CD4-positive, alpha-beta T cell treated with Interleukin-6 at 100 ng/mL for 8 hours (primary cell): ENCODE results near the gene ZNF273.
"Not testable (repeated sequence)": the region's sequence is repeated elsewhere in the genome, so short reads cannot be mapped to it uniquely, and the experiment has no call there.

Experiments
- DNase-seq: peaks from one replicate; pipeline ENCODE4 v3.0.0-alpha.2; 2020; ENCODE audit warnings: mixed read lengths, low spot score

ZNF273 gene

DNA sequence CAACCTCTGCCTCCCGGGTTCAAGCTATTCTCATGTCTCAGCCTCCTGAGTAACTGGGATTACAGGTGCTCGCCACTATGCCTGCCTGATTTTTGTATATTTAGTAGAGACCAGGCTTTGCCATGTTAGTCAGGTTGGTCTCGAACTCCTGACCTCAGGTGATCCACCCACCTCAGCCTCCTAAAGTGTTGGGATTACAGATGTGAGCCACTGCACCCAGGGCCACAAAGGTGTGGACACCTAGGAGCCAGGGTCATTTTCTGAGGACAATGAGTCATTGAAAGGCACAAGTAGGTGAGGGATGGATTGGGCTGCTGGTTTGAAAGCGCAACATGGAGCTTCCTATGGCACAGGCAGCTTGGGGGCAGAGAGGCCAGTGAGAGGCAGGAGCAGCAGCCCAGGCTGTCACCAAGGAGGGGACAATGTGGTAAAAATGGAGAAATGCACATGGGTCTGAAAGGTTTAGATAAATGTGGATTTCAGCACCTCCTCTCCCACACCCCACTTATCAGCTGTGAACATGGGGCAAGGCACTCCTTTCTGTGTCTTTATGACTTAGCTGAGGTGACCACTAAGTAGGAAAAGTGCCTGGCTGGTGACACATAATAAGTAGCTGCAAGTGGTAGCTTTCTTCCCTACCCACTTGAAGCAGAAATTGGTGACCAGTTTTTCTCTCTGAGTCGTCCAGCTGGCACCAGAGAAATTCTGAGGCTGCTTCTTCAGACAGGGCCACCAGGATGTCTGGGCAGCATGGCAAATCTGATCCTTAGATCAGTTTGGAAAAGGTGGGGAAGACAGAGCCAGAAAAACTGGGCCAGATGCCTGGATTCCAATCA is 41.8 kb downstream of the ZNF273 start:
- DNase-seq = not testable (repeated sequence)

DNA sequence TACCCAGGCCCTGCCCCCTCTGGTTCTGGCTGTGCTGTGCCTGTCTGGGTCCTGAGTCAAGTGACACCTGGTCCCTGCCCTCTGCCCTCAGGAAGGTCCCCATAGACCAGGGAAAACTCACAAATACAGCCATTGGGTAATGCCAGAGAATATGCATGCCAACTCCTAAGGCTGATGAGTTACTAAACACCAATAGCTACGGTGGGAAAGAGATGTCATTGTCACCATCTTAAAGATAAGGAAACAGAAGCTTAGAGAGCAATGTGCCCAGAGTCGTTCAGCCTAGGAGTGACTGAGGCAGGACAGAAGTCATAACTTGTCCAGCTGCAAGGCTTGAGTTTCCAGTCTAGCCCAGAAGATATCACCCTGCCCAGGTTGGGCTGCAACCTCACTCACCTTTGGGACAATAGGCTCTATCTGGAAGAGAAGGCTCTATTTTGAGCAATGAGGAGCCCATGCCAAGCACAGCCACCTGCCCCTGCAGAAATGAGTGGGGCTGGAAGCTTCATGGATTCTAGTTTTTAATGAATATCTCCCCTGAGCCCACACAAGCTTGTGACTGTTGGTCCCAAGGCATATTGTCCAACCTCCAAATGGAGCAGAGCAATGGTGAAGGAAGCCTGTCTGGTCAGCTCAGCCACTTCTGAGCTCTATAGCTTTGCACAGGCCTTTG is 42.6 kb downstream of the ZNF273 start:
- no peak for DNase-seq

DNA sequence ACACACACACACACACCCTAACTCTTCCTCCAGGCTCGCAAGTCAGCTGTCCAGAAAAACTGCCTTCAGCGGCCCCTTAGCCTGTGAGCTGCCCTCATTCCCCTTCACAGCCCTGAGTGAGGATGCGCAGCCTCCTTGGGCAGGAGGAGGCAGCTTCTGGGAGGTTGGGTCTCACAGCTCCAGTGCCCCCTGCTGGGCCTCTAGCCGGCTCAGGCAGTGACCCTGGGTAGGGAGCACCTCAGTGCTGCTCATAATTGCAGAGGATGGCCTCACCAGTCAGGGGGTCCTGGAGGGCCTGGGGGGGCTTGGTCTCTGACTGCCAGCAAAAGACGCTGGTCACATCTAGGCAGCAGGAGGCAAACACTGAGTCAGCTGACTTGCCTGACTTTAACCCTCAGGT is 43.7 kb downstream of the ZNF273 start:
- no peak for DNase-seq

DNA sequence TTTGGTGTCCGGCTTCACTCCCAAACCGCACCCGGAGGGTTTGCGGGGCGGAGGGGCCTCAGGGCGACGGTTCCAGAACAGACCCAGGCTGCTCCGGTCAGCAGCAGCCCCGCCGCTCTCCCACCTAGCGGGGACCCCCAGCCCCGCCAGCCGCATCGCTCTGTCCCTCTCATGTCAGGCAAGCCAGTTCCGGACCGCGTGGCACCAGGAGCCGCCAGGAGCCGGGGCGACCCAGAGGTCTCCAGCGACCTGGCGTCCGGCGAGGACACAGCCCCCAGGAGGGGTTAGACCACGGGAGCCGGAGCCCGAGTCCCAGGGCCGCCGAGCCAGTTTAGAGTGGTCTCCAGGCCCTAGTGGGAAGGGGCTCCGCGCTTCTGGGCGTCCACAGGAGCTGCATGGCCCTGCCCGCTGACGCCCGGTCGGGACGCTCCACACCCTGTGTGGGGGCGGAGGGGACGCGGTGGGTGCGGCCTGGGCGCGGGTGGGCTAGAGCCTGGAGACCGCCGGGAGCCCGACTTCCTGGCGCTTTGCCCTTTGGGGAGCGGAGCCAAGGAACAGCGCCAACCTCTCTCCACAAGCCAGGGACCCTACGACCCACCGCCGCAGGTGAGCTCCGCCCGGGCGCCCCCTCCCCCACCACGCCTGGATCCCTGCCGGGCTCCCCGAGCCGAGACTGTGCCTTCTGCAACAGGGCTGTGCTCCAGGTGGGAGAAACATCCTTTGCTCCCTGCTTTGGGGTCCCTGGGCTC is 44.4 kb downstream of the ZNF273 start:
- DNase-seq = no peak

DNA sequence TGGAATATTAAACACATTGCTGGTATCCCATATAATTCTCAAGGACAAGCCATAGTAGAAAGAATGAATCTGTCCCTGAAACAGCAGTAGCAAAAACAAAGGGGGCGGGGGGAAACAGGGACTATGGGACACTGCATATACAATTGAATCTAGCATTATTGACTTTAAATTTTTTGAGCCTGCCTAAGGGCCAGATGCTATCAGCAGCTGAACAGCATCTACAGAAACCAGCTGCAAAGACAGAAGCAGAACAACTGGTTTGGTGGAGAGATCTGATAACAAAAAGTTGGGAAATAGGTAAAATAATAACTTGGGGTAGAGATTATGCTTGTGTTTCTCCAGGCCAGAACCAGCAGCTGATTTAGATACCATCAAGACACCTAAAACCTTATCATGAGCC is 45.7 kb downstream of the ZNF273 start:
- not testable (repeated sequence) for DNase-seq

DNA sequence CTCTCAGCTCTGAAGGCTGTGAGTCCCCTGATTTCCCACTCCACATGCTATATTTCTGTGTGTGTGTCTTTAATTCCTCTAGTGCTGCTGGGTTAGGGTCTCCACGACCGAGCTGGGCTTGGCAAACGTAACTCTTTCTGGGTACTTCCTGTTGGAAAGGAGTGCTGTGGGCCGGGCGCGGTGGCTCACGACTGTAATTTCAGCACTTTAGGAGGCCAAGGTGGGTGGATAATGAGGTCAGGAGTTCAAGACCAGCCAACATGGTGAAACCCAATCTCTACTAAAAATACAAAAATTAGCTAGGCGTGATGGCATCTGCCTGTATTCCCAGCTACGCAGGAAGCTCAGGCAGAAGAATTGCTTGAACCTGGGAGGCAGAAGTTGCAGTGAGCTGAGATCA is 47.6 kb downstream of the ZNF273 start:
- not testable (repeated sequence) for DNase-seq

DNA sequence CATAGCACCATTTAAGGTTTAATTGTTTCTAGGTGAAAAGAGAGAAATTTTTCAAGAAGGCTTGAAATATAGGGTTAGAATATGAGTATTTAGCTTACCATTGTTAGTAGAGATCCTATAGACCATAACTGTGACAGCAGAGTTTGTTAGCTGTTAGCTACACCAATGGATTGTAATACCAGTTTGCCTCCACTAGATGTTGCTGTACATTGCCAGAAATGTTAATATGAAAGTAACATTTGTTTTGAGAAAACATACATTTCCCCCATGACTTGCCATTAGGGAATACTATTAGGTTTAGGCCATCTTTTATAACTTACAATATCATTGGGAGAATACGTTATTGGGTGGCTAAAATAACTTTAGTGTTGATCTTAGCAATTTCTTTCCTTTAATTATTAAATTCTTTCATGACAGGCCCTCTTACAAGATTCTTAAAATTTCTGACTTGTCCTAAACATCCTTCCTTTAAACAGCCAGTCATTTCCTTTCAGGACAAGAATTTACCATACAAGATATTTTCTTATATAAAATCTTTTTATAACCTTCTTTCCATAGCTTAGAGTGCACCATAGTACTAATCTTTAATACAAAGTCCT is 48.3 kb downstream of the ZNF273 start:
- DNase-seq = peak; percentile 44

DNA sequence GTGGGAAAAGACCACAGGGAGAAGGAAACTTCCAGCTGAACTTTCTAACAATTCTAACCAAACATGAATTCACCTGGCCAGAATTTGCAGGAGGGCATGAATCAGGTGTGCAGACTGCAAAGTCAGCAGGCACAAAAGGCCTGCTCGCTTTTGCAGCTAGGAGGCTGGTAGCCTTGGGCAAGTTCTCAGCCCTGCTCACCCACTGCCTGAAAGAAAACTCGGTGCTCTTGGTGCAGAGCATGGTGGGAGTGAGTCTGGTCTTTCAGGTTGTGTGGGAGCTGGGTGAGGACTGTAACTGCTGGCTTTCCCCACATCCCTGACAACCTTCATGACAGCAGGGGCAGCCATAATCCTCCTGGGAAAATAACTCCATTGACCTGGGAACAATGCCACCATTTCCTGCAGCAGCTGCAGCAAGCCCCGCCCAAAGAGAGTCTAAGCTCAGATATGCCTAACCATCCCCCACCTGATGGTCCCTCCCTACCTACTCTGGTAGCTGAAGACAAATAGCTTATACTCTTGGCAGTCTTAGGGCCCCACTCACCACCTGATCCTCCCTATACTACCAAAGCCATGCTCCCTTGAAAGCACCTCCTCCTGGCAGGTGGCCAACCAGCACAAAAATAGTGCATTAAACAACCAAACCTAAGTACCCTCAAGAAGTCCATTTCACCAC is 56.1 kb downstream of the ZNF273 start:
- DNase-seq = no peak

DNA sequence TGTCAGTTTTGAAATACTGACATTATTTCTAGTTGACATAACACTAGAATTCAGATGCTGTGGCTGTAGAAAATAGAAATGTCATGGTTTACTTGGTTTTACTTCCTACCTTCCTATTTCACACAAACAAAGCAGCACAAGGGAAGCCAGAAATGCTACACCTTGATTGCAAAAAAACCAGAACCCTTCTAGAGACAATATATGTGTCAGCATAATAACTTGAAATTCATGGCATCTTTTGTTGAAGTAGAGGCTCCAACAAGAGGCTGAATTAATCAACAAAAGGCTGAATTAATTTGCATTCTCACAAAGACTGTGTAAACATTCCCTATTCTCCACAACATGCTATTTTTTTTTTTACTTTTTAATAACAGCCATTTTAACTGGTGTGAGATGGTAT is 62.5 kb downstream of the ZNF273 start:
- DNase-seq = no peak

DNA sequence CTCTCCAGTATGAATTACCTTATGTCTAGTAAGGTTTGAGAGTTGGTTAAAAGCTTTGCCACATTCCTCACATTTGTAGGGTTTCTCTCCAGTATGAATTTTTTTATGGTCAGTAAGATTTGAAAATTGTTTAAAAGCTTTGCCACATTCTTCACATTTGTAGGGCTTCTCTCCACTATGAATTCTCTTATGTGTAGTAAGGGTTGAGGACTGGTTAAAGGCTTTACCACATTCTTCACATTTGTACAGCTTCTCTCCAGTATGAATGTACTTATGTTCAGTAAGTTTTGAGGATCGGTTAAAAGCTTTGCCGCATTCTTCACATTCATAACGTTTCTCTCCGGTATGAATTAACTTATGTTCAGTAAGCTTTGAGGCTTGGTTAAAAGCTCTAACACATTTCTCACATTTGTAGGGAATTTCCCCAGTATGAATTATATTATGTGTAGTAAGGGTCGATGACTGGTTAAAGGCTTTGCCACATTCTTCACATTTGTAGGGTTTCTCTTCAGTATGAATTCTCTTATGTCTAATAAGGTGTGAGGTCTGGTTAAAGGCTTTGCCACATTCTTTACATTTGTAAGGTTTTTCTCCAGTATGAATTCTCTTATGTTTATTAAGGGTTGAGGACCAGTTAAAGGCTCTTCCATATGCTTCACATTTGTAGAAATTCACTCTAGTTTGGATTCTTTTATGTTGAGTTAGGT is 75.6 kb downstream of the ZNF273 start:
- no peak for DNase-seq
